ENCODE measurements around the gene GADD45GIP1. TPM values are rescaled to one million over a fixed set of nuclear protein-coding genes. Genes with fewer than 3 reads are reported as not detected.

GADD45GIP1 gene
- total RNA-seq, 1 donor from 2014 or later = 20.8 TPM

DNA sequence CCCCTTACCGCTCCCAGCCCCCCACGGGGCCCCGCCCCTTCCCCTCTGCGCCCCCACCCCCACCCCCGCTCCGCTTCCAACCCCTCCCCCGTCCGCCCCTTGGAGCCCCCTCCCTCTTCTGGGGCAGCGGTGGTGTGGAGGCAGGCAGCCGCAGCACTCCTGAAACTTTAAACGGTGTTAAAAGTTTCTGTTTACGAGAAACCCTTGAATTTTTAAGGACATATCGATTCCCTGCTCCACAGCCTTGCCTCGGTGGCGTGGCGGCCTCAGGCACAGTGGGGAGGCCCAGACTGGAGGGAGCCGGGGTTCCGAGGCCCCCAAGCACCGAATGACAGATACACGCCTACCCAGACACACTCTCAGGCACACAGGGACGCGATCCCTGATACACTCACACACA is 33.4 kb upstream of the GADD45GIP1 start:
- DNase-seq (ENCODE audit: low spot score) = no peak
- Mint-ChIP-seq H3K9me3 (ENCODE audit: unreplicated experiment) (no peaks in the 10 kb centered on the region), H3K27ac (ENCODE audit: unreplicated experiment) (no peak overlapping the region), H3K36me3 (ENCODE audit: low read depth, unreplicated experiment) (no peaks in the 10 kb centered on the region), H3K4me1 (ENCODE audit: unreplicated experiment) (peaks cover 10% of the 10 kb centered on the region), H3K4me3 (ENCODE audit: unreplicated experiment) (no peak overlapping the region), H3K27me3 (ENCODE audit: unreplicated experiment) (peaks cover 22% of the 10 kb centered on the region)
- no peak for TF ChIP-seq CTCF (IDR thresholded peaks at IDR 0.05; ENCODE audit: unreplicated experiment)

DNA sequence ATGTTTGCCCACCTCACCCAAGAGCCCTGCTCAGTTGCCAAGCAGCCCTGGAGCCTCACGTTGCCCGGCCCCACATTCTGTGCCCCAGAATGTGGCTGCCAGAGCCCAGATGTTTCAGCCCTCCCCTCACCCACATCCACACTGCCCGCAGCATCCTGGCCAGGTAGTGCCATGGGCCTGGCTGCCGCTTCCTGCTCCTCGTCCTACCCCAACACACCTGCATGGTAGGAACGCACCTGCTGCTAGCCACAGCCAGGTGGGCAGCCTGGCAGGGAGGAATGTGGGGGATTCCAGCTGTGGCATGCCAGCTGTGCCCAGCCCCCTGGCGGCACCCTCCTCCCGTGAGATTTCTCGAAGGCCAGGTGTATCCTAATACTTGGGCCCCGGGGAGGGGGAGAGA is 30.8 kb upstream of the GADD45GIP1 start:
- no peak for TF ChIP-seq CTCF (IDR thresholded peaks at IDR 0.05; ENCODE audit: unreplicated experiment)
- Mint-ChIP-seq H3K36me3 (ENCODE audit: low read depth, unreplicated experiment) (no peaks in the 10 kb centered on the region), H3K4me1 (ENCODE audit: unreplicated experiment) (peaks cover 5% of the 10 kb centered on the region), H3K27me3 (ENCODE audit: unreplicated experiment) (peaks cover 13% of the 10 kb centered on the region), H3K27ac (ENCODE audit: unreplicated experiment) (no peak overlapping the region), H3K4me3 (ENCODE audit: unreplicated experiment) (no peak overlapping the region), H3K9me3 (ENCODE audit: unreplicated experiment) (no peaks in the 10 kb centered on the region)
- no peak for DNase-seq (ENCODE audit: low spot score)

DNA sequence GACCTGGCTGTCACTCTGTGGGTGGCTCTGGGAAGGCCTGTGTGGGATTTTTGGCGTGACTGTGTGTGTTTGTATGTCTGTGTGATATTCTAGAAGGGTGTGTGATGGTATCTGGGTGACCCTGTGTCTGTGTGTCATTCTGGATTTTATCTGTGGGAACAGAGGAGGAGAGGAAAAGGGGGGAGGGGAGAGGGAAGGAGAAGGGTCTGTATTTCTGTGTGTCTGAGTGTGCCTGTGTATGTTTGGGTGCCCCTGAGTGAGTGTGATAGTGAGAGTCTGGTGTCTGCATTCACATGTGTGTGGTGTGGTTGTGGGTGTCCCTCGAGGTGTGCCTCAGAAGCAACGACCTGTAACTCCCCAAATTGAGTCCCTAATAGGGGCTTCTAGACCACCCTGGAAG is 30.2 kb upstream of the GADD45GIP1 start:
- H3K4me1 Mint-ChIP-seq (ENCODE audit: unreplicated experiment) = peaks cover 5% of the 10 kb centered on the region
- no peaks in the 10 kb centered on the region for H3K9me3 Mint-ChIP-seq (ENCODE audit: unreplicated experiment)
- peaks cover 13% of the 10 kb centered on the region for H3K27me3 Mint-ChIP-seq (ENCODE audit: unreplicated experiment)
- no peak overlapping the region for H3K27ac Mint-ChIP-seq (ENCODE audit: unreplicated experiment)
- no peak for DNase-seq (ENCODE audit: low spot score)
- H3K36me3 Mint-ChIP-seq (ENCODE audit: low read depth, unreplicated experiment) = no peaks in the 10 kb centered on the region
- TF ChIP-seq CTCF (IDR thresholded peaks at IDR 0.05; ENCODE audit: unreplicated experiment) = no peak
- no peak overlapping the region for H3K4me3 Mint-ChIP-seq (ENCODE audit: unreplicated experiment)

DNA sequence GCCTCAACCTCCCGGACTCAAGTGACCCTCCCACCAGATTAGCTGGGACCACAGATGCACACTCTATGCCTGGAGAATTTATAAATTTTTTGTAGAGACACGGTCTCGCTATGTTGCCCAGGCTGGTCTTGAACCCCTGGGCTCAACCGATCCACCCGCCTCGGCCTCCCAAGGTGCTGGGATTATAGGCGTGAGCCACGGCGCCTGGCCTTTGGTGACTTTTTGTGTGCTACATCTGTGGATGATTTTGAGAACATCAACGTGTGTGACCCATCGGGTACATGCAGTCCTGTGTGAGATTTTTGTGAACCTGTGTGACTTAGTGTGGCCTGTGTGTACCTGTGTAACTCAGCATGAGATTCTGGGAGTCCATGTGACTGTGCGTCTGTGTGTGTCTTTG is 29.7 kb upstream of the GADD45GIP1 start:
- Mint-ChIP-seq H3K36me3 (ENCODE audit: low read depth, unreplicated experiment) (no peaks in the 10 kb centered on the region), H3K4me1 (ENCODE audit: unreplicated experiment) (peaks cover 5% of the 10 kb centered on the region), H3K27ac (ENCODE audit: unreplicated experiment) (peak overlapping the region; percentile 0), H3K27me3 (ENCODE audit: unreplicated experiment) (peaks cover 13% of the 10 kb centered on the region), H3K4me3 (ENCODE audit: unreplicated experiment) (no peak overlapping the region), H3K9me3 (ENCODE audit: unreplicated experiment) (no peaks in the 10 kb centered on the region)
- DNase-seq (ENCODE audit: low spot score) = no peak
- TF ChIP-seq CTCF (IDR thresholded peaks at IDR 0.05; ENCODE audit: unreplicated experiment) = no peak

GRCh38 chr19:12985049-12985776 is 28.2 kb upstream of the GADD45GIP1 start:
- H3K27ac Mint-ChIP-seq (ENCODE audit: unreplicated experiment) = peak overlapping the region; percentile 15
- DNase-seq (ENCODE audit: low spot score) = no peak
- peaks cover 5% of the 10 kb centered on the region for H3K4me1 Mint-ChIP-seq (ENCODE audit: unreplicated experiment)
- peaks cover 7% of the 10 kb centered on the region for H3K27me3 Mint-ChIP-seq (ENCODE audit: unreplicated experiment)
- TF ChIP-seq CTCF (IDR thresholded peaks at IDR 0.05; ENCODE audit: unreplicated experiment) = no peak
- peak overlapping the region; percentile 22 for H3K4me3 Mint-ChIP-seq (ENCODE audit: unreplicated experiment)
- H3K9me3 Mint-ChIP-seq (ENCODE audit: unreplicated experiment) = no peaks in the 10 kb centered on the region
- no peaks in the 10 kb centered on the region for H3K36me3 Mint-ChIP-seq (ENCODE audit: low read depth, unreplicated experiment)
